HG03108 (cell line): ENCODE results near the gene CALN1.
"Not testable (repeated sequence)": the region's sequence is repeated elsewhere in the genome, so short reads cannot be mapped to it uniquely, and the experiment has no call there.

Experiments
- ATAC-seq: cut with Tn5 transposase; IDR thresholded peaks from one replicate; pipeline ENCODE4 v1.9.1; 2021; ENCODE audit warnings: moderate library complexity; ENCODE audit not compliant: unreplicated experiment

The CALN1 gene

DNA sequence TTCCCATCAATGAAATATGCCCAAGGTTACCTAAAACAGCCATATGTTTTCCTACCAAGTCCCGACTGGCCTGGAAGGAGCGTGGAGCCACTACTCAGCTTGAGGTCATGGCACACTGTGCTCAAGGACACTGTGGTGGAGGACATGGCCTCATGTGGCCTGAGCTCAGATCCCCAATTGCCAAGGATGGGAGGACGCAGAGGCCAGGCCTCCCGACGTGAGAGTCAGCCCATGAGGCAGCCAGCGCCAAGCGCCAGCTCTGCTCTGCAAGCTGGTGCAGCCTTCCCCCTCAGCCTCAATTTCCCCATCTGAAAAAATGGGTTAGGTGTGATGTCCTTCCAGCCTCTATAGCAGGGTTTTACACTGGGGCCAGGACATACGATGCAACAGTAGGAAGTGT is 302.6 kb downstream of the CALN1 start:
- no peak for ATAC-seq

GRCh38 chr7:72106405-72106804 is 305.7 kb downstream of the CALN1 start:
- ATAC-seq = no peak

DNA sequence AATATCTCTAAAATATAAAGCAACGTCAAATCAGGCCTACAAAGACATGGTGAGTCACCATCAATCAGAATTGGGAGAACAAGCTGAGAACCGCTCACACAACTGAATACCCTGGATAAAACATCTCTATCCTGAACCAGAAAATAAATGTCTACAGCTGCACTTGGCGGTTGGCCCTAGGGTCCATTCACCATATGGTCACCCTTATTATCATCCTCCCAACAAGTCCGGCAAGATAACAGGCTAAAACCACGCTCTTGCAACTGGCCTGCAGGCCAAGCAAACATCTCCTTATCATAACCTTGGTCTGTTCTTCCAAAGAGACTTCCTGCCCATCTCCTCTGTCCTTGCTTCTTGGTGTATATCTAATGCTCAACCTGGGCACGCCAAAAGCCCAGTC is 310.7 kb downstream of the CALN1 start:
- no peak for ATAC-seq

DNA sequence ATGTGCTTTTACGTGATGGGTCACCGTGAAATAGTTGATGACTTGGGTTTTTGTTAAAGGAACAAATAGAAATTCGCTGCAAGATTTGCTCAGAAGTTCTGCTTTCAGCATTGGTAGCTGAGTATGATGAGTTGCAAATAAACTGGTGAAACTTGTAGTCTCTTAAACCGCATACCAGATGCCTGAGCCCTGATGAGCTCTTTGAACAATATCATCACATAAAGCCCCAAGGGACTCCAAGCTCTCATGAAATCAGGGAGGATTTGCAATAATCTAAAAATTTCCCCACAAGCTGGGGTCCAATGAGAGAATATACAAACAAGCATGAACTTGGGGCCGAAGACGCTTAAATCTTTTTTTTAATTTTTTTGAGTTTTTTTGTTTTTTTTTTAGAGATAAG is 312.4 kb downstream of the CALN1 start:
- ATAC-seq = no peak

DNA sequence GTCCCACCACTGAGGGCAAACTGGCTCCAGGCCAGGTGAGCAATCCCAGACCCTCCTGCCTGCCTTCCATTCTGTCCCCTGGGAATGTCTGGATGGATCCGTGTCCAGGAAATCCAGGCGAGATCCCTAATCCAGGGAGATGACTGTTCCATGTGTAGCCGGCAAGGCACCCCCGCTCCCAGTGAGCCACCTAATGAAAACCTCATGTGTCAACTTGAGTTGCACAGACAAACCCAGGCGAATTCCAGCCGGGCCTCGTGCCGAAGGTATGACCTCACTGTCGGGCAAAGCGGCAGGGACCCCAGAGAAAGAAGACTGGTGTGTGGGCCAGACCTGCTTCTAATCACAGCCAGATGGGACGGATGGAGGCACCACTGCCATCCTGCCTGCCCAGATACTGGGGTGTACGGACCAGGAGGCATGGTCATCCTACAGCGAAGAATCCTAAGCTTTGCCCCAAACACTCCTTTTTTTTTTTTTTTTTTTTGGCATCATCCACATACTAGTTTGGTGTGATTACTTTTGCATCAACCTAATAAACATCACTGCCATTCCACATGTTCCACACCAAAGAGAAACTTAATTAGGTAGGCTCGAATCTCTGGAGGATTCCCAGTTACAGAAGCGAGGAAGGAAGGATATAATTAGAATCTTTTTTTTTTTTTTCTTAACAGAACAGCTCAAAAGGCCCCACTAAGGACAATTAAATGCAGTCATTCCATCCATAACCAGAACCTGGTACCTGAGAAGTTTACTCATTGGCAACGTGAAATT is 313.1 kb downstream of the CALN1 start:
- no peak for ATAC-seq

DNA sequence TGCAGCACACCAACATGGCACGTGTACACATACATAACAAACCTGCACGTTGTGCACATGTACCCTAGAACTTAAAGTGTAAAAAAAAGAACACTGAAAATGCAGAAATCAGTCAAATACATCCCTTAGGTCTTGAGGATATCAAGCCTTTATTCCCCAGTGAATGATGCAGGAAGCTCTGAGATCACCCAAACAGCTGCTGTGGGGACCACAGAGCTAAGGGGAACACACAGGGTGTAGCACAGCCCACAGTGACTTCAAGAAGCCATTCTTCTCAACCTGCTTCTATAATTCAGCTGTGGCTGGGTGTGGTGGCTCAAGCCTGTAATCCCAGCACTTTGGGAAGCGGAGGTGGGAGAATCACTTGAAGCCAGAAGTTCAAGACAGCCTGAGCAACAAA is 314.9 kb downstream of the CALN1 start:
- ATAC-seq = no peak

GRCh38 chr7:72092769-72093168 is 319.4 kb downstream of the CALN1 start:
- no peak for ATAC-seq

GRCh38 chr7:72087926-72088325 is 324.2 kb downstream of the CALN1 start:
- ATAC-seq = no peak

DNA sequence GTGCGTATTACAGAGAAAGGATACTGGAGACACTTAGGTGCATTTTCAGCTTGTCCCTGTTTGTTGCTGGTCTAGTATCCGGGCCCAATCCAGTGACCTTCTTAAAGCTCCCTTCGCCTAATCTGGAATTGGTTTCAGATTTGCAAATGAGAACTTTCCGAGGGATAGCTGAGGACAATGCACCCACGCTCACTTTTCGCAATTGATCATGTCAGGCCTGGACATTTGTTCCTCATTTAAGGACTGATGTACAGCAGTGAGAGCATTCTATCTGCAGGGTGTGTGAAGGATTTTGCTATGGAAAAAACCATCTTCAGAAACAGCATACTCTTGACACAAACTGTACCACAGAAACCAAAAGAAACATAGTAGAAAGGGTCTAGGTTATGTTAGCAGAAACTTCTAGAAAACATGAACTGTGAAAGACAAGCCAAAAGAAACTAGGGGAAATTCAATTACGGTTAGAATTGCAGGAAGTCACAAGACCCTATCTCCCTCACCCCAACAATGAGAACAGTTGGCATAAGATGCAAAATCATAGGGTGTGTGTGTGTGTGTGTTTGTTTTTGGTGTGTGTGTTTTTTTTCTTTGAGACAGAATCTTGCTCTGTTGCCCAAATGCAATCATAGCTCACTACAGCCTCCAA is 331.1 kb downstream of the CALN1 start:
- ATAC-seq = no peak

DNA sequence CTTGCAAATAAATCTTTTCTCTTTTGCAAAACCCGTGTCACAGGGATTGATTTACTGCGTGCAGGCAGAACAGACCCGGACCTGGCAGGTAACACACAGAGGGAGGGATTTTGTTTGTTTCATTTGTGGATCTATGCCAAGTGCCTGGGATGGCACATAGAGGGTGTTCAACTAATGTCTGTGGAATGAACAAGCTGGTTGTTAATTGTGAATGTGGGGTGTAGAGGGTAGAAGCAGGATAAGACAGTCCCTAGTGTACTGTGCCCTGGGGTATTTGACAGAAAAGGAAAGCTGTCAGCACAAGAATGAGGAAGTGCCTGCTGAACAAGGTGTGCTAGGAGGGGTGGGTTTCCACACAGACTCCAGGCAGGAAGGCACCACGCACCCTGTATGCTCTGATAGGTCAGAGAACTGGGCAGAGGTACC is 331.8 kb downstream of the CALN1 start:
- no peak for ATAC-seq

DNA sequence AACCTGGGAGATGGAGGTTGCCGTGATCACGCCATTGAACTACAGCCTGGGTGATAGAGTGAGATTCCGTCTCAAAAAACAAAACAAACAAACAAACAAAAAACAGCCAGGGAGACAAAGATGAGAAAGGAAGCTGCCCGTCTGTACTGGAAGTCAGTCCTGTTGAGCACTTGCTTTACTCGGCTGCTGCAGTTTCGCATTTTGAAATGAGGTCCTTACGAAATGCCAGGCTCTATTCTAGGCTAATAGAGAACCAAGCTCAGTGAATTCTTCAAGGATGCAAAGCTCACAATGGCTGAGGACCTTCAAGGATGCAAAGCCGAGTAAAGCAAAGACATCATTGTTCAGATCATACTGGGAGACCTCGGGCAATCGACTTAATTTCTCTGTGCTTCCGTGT is 333.3 kb downstream of the CALN1 start:
- ATAC-seq = no peak

GRCh38 chr7:72078301-72078700 is 333.8 kb downstream of the CALN1 start:
- ATAC-seq = no peak

GRCh38 chr7:72077786-72078185 is 334.4 kb downstream of the CALN1 start:
- no peak for ATAC-seq

- ATAC-seq = no peak
These were observed 339.2 kb downstream of the CALN1 start for GRCh38 chr7:72072901-72073300.

DNA sequence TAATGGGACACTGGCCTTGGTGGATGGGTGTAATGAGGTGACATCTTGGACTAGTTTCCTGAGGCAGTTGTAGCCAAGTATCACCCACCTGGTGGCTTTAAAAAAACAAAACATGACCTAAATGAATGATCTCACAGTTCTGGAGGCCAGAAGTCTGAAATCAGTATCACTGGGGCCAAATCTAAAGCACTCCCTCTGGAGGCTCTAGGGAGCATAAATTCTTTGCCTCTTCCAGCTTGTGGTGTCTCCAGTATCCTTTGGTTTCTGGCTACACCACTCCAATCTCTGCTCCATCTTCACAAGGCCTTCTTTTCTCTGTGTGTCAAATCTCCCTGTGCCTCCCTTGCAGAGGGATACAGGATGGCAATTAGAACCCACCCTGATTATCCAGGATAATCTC is 342.9 kb downstream of the CALN1 start:
- no peak for ATAC-seq

DNA sequence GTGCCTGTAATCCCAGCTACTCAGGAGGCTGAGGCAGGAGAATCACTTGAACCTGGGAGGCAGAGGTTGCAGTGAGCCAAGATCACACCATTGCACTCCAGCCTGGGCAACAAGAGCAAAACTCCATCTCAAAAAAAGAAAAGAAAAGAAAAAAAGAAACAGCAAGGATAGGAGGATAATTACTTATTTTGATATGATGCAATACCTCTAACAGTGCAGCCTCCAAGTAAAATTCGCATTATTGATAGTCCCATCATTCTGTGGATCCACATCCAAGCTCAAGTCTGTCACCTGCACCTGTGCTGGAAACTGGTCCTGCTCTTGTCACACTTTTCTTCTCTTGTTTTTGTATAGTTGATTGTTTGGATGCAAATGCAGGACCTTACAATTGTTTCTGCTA is 346.4 kb downstream of the CALN1 start:
- not testable (repeated sequence) for ATAC-seq

- no peak for ATAC-seq
These were observed 347.2 kb downstream of the CALN1 start for GRCh38 chr7:72064916-72065315.

- no peak for ATAC-seq
These were observed 348.8 kb downstream of the CALN1 start for GRCh38 chr7:72063330-72063729.

- no peak for ATAC-seq
These were observed 349.5 kb downstream of the CALN1 start for GRCh38 chr7:72062666-72063065.

GRCh38 chr7:72059925-72060324 is 352.2 kb downstream of the CALN1 start:
- no peak for ATAC-seq

DNA sequence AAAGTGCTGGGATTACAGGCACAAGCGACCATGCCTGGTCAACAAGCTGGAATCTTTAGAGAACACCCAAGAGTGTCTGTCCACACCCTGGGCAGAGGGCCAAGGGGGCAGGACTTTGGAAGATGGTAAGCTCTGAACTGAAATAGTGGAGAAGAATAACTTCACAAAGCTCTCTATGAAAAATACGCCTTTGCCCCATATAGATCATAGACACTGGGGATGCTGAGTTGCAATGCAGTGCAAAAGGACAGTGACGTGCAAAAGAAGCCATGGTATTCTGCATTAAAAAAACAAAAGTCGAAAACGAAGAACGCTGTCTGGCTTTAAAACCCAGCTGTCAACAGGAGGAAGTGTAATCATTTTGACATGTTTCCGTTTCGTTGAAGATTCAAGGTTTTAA is 353.6 kb downstream of the CALN1 start:
- ATAC-seq = no peak

DNA sequence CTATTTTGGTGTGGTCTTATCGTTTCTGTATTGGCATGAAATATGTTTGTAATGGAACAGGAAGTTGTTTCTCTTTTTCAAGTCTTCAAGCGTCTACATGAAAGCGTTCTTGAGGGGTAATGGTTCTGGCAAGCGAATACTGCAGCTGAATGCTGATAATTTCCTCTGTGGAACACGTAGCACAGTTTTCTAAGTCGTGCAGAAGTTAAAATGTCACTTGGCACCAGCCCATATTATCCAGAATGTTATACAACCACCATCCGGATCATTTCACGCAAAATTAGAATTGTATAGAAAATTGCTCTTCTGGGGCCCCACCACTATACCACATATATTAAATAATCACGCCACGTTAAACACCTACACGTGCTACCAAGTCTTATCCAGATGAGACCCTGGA is 354.3 kb downstream of the CALN1 start:
- no peak for ATAC-seq

GRCh38 chr7:72057231-72057630 is 354.9 kb downstream of the CALN1 start:
- no peak for ATAC-seq
